ENCODE data around the gene LGR5.
"Not testable (repeated sequence)": the region's sequence is repeated elsewhere in the genome, so short reads cannot be mapped to it uniquely, and the experiment has no call there.

Gene LGR5

GRCh38 chr12:71476513-71476912, 36.9 kb downstream of the LGR5 start:
- DNase-seq (ENCODE audit: low read depth in 2 of 2), result no peak

- no peak for DNase-seq (ENCODE audit: low read depth in 2 of 2)
Observed at GRCh38 chr12:71477609-71478008, 38.0 kb downstream of the LGR5 start.

GRCh38 chr12:71478270-71478669, 38.7 kb downstream of the LGR5 start:
- no peak for DNase-seq (ENCODE audit: low read depth in 2 of 2)

GRCh38 chr12:71484272-71484905, 44.8 kb downstream of the LGR5 start:
- no peak for DNase-seq (ENCODE audit: low read depth in 2 of 2)

GRCh38 chr12:71490844-71491243, 51.2 kb downstream of the LGR5 start:
- not testable (repeated sequence) for DNase-seq (ENCODE audit: low read depth in 2 of 2)

- no peak for DNase-seq (ENCODE audit: low read depth in 2 of 2)
Observed at GRCh38 chr12:71492604-71493003, 53.0 kb downstream of the LGR5 start.

- no peak for DNase-seq (ENCODE audit: low read depth in 2 of 2)
Observed at GRCh38 chr12:71499834-71500233, 60.2 kb downstream of the LGR5 start.

GRCh38 chr12:71503579-71504391, 64.2 kb downstream of the LGR5 start:
- DNase-seq (ENCODE audit: low read depth in 2 of 2), result no peak

- no peak for DNase-seq (ENCODE audit: low read depth in 2 of 2)
Observed at GRCh38 chr12:71504476-71504875, 64.9 kb downstream of the LGR5 start.

GRCh38 chr12:71509705-71510104, 70.1 kb downstream of the LGR5 start:
- DNase-seq (ENCODE audit: low read depth in 2 of 2), result no peak

- no peak for DNase-seq (ENCODE audit: low read depth in 2 of 2)
Observed at GRCh38 chr12:71517145-71517846, 77.7 kb downstream of the LGR5 start.

- no peak for DNase-seq (ENCODE audit: low read depth in 2 of 2)
Observed at GRCh38 chr12:71521125-71521524, 81.5 kb downstream of the LGR5 start.

GRCh38 chr12:71524626-71525025, 85.0 kb downstream of the LGR5 start:
- no peak for DNase-seq (ENCODE audit: low read depth in 2 of 2)

GRCh38 chr12:71533703-71534102, 94.1 kb downstream of the LGR5 start:
- DNase-seq (ENCODE audit: low read depth in 2 of 2), result no peak

GRCh38 chr12:71536279-71536938, 96.8 kb downstream of the LGR5 start:
- no peak for DNase-seq (ENCODE audit: low read depth in 2 of 2)

GRCh38 chr12:71536939-71537622, 97.5 kb downstream of the LGR5 start:
- DNase-seq (ENCODE audit: low read depth in 2 of 2), result no peak

- no peak for DNase-seq (ENCODE audit: low read depth in 2 of 2)
Observed at GRCh38 chr12:71538807-71539206, 99.2 kb downstream of the LGR5 start.

GRCh38 chr12:71541583-71541982, 102.0 kb downstream of the LGR5 start:
- no peak for DNase-seq (ENCODE audit: low read depth in 2 of 2)

- no peak for DNase-seq (ENCODE audit: low read depth in 2 of 2)
Observed at GRCh38 chr12:71546322-71546861, 106.8 kb downstream of the LGR5 start.

- DNase-seq (ENCODE audit: low read depth in 2 of 2), result no peak
Observed at GRCh38 chr12:71548893-71549292, 109.3 kb downstream of the LGR5 start.

- no peak for DNase-seq (ENCODE audit: low read depth in 2 of 2)
Observed at GRCh38 chr12:71551529-71551928, 111.9 kb downstream of the LGR5 start.

Data from stimulated activated CD8-positive, alpha-beta memory T cell treated with anti-CD3 and anti-CD28 coated beads, Interleukin-15, amount 100 ng/mL, for 4 hours (primary cell).